Sigmoid colon (tissue), 4 donors: Measurements from ENCODE around the gene ATP9A.

Source experiments
- EP300 ChIP-seq, 4 donors: sonication (generic); formaldehyde crosslinking; IDR thresholded peaks; one replicate each; pipeline ENCODE4 v1.6.1; 2017; ENCODE audit warnings: antibody characterized with exemption in 4 of 4
- POLR2A ChIP-seq, 2 donors: fragments of 450-650 bp; IDR thresholded peaks; one replicate each; pipeline ENCODE4 v1.6.1; 2016; ENCODE audit warnings: antibody characterized with exemption in 2 of 2, mild to moderate bottlenecking in 2 of 2, moderate library complexity in 2 of 2
- POLR2AphosphoS5 ChIP-seq, 4 donors: sonication (generic); formaldehyde crosslinking; IDR thresholded peaks; one replicate each; pipeline ENCODE4 v1.6.1; 2017; ENCODE audit warnings: antibody characterized with exemption in 4 of 4
- TF ChIP-seq, protein P1 (sequence below), 4 experiments: fragments of 450-650 bp in 3 of 4; fragments of 200-600 bp in 1 of 4; IDR thresholded peaks; one replicate each; pipeline ENCODE4 v1.5.1; 2016 to 2019; ENCODE audit warnings: antibody characterized with exemption in 4 of 4, mild to moderate bottlenecking in 3 of 4, moderate library complexity in 2 of 4

GRCh38 chr20:51720854-51721253 is 47.3 kb downstream of the ATP9A start:
- TF ChIP-seq, protein P1, sequence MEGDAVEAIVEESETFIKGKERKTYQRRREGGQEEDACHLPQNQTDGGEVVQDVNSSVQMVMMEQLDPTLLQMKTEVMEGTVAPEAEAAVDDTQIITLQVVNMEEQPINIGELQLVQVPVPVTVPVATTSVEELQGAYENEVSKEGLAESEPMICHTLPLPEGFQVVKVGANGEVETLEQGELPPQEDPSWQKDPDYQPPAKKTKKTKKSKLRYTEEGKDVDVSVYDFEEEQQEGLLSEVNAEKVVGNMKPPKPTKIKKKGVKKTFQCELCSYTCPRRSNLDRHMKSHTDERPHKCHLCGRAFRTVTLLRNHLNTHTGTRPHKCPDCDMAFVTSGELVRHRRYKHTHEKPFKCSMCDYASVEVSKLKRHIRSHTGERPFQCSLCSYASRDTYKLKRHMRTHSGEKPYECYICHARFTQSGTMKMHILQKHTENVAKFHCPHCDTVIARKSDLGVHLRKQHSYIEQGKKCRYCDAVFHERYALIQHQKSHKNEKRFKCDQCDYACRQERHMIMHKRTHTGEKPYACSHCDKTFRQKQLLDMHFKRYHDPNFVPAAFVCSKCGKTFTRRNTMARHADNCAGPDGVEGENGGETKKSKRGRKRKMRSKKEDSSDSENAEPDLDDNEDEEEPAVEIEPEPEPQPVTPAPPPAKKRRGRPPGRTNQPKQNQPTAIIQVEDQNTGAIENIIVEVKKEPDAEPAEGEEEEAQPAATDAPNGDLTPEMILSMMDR (IDR thresholded peaks at IDR 0.05) = no peak
- TF ChIP-seq POLR2A (IDR thresholded peaks at IDR 0.05) (no peak), EP300 (IDR thresholded peaks at IDR 0.05) (no peak), POLR2AphosphoS5 (IDR thresholded peaks at IDR 0.05) (no peak)
